ENCODE results near the gene LUZP1.

LUZP1 gene

DNA sequence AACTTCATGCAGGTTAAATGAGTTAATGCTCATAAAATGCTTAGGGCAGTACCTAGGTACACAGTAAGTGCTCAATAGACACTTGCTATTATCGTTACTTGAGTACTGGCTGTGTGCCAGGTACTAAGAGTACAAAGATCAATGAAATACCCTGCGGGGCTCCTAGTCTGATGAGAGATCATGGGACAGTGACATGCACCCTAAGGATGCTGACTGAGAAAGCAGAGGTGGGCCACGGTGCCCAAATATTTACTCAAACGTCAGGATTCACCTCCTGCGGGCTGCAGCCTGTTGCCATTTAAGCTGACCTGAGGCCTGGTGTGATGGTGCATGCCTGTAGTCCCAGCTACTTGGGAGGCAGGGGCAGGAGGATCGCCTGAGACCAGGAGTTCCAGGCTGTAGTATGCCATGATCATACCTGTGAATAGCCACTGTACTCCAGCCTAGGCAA is 19.8 kb upstream of the LUZP1 start:
- no peak for DNase-seq

DNA sequence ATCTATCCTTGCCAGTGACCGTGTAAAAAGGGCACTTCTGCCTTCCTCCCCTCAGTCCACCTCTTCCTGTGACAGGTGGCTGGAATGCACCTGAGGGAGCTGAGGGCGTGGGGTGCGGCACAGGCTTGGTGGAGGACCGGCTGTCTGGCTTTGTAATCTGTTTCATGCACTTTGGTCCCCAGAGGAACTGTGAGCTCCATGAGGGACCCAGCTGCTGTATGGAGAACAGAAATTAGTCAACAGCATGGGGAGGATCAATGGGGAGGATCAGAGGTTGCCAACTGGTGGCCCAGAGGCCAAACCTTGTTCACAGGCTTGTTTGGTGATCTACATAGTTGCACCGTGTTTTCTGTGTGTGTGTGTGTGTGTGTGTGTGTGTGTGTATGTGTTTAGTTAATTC is 19.0 kb upstream of the LUZP1 start:
- DNase-seq, result no peak

DNA sequence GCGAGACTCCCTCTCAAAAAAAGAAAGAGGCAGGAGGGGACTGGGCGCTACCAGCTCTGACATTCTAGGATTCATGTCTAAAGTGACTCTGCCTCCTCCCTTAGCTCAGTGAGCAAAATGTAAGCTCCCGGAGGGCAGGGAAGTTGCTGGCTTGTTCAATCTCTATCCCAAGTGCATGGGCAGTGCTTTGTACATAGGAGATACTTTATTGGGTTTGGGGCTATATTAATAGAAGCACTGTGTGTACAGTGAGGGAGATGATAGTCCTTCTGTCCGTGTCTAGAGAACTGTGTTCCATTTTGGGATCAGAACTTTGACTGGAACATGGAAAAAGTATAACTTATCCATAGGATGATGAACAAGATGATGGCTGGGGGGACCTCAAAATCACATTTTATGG is 16.7 kb upstream of the LUZP1 start:
- no peak for DNase-seq

DNA sequence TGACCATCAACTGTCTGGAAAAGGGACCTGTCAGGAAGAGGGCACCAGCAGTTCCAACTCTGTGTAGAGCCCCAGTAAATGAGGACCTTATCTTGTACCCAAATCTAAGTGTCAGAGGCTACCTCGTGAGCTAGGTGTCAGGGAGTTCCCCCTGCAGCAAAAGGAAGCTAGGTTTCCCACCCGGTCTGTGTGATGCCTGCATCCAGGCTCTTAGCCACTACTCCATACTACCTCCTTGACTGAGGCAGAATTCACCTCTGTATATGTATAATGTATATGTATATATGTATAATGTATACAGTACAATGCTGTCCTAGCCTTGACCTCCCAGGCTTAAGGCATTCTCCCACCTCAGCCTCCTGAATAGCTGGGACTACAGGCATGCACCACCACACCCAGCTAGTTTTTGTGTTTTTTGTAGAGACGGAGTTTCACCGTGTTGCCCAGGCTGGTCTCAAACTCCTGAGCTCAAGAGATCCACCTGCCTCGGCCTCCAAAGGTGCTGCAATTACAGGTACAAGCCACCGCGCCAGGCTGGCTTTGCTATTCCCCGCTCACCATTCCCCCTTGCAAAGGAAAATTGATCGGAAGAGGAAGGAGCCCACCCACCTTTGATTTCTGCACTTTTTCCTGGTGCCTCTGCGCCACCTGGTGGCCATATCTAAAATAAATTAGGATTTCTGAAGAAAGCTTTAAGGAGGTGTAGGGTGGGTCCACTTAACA is 15.7 kb upstream of the LUZP1 start:
- peak; percentile 58 for DNase-seq

DNA sequence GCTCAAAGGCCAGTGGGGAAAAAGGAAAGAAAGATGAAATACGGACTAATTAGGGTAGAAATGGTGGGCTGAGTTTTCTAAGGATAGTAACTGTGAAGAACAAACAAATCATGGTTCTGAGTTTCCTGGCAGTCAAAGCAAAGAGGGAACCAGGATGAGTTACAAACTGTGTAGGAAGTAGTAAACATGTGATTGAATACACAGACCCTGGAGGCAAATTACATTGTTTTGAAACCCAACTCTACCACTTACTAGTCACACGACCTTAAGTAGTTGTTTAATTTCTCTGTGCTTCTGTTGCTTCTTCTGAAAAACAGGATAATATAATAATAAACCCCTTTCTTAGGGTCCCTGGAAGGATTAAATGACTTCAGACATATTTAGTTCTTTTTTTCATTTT is 11.2 kb upstream of the LUZP1 start:
- DNase-seq, result no peak

DNA sequence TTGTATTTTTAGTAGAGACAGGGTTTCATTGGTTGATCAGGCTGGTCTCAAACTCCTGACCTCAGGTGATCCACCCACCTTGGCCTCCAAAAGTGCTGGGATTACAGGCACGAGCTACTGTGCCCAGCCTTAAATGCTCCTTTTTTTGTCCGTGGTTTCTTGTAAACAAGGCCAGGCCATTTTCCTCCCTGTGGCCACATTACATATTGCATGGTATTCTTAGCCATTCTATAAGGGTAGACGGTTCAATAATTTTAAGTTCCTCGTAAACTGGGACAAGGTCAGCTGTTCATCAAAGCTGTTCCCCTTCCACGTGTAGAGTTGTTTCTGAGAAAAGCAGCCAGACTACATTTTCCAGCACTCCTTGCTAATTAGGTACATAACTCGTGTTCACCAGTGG is 10.3 kb upstream of the LUZP1 start:
- DNase-seq, result no peak

DNA sequence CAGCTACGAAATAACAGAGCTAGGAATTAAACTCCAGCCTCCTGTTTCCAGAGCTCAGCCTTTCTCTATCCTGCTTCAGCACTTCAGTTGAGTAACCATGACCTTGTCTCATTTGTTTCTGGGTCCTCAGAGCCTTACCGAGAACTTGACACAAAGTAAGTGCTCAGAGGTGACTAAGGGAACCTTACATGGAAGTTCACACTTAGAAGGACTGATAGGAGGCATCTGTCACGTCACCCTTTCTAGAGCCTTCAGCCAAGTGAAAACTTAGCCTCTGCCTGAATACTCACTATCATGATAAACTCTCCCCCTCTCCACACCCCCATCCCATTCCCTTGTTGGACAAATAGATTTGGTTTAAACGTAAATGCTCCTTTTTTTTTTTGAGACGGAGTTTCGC is 9.8 kb upstream of the LUZP1 start:
- DNase-seq, result no peak

DNA sequence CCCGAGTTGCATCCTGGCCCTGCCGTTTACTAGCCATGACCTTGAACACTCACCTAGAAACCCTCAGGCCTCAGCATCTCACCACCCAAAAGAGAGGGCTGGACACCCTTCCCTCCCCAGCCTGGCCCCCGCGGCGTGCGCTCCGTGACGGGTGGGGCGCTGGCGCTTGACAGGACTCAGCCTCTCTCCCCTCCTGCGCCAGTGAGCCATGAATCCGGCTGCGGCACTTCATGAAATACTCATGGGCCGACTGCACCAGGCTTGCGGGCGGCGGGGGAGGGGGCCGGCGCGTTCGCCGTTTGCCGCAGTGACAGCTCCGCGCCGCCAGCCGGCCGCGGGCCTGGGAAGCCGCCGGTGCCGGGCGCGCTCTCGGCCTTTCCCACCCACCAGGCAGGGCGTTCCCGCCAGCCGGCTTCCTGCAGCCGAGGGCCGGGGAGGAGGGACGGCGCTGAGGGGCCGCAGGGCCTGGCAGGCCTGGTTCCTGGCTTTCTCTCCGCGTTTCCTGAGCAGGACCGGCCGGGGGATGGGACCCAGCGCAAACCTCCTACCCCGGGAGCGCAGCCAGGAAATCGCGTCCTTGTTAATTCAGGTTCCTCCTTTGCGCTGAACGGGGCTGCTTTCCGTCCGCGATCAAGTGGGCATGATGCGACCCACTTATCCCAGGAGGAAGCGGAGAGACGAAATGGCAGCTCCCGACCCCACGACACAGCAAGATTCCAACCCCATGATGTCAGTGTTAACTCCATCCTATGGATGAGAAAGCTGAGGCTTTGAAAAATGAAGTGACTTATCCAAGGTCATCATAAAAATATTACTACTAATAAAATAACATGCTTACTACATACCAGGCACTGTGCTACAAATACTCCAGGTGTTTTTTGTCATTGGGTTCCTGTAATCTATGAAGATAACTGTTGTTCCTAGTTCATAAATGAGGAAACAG is 9.1 kb upstream of the LUZP1 start:
- DNase-seq, result peak; percentile 72

DNA sequence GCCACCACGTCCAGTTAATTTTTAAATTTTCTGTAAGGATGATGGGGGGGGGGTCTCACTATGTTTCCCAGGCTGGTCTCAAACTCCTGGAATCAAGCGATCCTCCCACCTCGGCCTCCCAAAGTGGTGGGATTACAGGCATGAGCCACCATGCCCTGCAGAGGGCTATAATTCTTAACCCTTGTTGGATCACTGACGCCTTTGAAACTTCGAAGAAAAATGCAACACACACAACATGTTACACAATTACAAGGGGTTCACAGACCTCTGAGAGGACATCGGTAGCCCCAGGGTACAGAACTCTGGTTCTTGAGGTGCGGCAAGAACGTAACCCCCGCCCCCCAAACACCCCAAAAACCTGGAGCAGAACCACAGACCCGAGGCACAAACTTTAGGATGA is 8.4 kb upstream of the LUZP1 start:
- no peak for DNase-seq

DNA sequence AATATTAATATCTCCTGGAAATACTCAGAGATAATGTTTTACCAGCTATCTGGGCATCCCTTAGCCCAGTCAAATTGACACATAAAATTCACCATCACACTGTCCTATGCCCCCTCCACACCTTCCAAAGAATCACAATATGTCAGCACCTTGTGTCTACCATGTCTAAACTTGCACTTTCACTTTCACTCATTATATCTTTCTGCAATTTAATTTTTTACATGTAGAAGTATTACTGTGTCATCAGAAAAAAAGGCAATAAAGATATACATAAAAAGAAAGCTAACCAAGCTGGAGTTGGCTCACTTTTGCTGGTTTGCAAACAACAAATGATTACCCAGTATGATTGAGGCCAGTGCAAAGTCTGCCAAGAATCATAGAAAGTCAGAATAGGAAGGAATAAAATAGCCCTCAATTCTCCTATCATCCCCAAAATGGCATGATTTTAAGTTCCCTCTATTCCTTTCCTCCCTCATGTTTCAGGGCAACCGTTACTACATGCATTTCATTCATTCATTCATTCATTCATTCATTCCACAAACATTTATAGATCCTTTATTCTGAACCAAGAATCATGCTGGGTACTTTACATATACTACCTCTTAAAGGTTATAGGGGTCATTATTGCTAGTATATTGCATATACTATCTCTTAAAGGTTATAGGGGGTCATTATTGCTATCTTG is 5.9 kb upstream of the LUZP1 start:
- DNase-seq, result no peak

DNA sequence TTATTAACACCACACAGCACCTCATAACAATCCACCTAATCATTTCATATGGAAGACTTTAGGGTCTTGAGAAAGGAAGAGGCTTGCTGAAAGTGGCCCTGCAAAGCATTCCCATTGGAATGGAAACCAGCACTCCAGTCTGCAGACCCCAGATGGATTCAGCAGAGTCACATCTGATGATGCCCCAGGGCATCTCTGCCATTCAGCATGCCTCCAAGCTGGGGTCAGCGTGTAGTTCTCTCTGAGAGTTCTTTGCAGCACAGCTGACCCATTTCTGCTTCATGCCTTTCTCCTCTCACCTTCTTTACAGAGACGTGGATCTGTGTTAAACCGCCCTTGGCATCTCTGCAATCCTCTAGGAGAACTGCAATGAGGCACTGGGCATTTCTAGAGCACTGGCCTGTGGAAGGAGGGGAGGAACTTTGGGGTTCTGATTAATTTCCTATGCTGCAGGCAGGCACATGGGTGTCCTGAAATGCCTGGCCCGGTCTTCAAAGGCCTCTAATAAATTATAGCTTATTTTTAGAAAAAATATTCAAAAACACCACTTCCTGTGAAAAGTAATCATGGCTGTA is 2.6 kb upstream of the LUZP1 start:
- no peak for DNase-seq

DNA sequence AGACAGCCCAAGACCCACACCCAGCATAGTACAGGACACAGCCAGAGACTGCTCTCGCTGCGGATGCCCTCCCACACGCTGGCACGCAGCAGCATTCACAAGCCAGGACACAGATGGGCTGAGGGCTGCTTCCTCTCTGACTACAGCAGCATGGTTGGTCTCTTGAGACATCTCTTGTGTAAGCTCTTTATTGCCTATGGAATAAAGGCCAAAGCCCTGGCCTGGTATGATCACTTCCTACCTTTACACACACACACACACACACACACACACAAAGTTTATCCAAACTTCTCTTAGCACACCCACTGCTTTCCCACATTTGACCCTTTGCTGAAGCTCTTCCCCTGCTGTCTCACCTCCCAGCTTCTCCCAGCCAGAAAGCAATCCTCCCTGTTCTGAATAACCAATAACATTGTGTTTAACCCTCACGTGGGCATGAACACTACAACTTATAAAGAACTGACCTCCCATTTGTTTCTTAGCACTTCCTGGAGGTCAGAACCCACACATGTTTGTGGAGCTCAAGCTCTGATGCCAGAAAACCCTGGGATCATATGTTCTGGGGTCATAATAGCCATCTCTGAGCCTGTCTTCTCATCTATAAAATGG is 1.2 kb upstream of the LUZP1 start:
- DNase-seq, result peak; percentile 54

DNA sequence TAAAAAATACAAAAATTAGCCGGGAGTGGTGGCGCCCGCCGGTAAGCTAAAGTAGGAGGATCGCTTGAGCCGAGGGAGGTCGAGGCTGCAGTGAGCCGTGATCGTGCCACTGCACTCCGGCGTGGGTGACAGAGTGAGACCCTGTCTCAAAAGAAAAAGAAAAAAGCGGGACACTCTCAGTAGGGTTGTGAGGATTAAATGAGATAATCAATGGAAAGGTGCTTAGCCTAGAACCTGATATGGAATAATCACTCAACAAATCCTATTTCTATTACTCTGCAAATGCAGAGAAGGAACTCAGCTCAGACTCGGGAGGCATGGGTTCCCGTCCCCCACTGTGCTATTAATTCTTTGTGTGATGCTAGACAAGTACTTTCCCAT is 529 bp upstream of the LUZP1 start:
- DNase-seq, result no peak

DNA sequence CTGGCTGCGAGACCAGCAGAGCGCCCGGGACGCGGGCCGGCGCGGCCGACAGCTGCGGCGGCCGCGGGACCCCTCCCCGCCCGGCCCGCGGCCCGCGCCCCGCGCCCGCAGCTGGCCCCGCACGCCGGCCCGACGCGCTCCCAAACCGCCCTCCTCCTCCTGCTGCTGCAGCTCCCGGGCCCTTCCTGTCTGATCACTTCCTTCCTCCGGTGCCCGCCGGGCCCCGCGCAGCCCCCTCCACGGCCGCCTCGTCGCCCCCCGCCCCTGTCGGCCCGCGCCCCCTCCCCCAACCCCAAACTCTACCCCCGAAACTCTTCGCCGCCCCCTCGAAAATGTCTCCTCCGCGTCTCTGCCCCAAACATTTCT is 594 bp downstream of the LUZP1 start:
- DNase-seq, result no peak

DNA sequence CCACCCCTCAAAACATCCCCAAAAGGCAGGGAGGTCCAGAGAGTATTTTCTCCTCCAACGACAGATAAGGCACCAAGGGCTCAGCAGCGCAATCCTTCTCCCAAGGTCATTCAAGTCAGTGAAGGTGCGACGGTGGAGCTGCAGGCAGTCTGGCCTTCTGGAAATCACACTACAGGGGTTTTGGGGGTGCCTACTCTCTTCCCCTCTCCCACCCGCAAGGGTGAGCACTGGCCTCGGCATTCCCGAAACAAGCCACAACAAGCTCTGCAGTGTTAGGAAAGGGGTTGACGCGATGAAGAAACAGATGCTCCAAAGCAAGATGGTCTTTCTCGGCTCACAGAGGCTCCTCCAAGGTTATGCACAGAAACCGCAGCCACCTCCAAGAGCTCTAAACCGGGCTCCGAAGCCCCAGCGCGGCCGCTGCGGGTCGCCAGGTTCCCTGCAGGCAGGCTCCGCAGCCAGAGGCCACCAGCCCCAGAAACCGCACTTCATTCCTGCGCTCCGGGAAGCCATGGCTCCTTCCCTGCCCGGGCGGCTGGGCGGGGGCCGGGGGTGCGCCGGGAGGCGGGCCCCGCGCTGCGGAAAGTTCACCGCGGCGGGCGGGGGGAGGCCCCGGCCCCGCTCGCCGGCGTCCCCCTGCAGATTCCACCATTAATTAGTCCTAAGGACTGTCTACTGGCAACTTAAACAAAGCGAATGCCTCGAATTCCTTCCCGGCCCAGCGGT is 1.1 kb downstream of the LUZP1 start:
- DNase-seq, result no peak

DNA sequence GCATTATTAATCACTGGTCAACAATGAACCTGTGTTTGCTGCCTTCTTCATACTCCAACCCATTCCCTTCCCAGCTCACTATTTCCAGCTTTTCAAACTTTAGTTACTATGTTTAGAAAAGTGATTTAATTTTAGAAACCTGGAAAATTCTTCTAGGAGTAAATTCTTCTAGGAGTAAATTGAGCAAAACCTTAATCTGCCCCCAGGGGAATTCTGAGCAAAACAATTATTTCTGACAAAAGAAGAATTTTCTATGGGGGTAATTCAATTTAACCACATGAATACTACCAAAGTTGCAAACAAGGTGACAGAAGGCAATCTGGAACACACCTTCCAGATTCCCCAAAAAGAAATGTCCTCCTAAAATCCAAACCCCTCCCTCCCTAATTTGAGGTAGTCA is 1.8 kb downstream of the LUZP1 start:
- no peak for DNase-seq

DNA sequence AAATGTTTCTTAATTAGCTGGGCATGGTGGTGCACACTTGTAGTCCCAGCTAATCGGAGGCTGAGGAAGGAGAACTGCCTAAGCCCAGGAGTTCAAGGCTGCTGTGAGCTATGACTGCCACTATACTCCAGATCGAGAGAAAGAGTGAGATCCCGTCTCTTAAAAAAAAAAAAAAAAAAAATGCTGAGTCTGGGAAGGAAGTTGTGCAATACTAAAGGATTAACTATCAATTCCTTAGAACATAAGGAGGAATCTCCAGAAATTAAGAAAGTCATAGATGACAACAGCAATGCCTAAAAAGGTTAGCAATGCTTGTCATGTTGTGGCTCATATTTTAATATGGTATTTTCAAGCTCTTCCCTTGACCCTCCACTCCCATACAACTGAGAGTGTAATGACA is 5.3 kb downstream of the LUZP1 start:
- no peak for DNase-seq

DNA sequence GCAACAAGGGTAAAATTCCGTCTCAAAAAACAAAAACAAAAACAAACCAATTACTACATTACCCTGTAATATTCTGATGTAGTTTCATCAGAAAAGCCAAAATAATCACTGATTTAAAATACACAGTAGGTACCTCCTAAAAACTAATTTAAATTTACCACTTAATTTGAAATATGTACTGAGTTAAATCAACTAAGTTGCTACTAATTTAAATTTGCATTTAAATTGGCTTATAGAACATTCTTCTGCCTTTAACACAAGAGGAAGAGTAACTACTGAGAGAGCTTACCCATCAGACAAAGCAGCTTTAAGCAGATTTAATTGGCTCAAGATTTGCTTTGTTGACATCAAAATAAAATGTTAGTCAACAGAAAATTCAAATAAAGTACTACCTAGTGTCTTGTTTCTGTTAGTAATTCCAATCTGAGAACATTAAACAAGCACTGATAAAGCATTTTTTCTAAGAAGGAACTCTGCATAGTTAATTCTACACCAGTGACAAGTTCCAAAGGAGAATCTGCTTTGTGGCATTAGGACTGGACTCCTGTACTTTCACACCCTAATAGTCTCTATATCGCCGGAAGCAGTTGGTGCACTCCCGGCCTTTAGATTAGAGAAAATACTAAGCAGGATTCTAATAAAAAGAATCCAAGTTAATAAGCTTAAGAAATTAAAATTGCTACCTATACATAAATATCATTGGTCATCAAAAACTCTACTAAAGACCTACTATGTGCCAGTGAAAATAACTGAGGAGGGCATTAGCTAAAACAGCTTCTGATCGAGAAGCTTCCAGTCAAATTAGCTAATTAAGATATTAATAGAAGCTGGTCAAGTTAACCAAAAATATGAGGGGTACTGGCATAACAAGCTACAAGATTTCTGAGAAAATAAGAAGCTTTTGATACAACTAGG is 8.4 kb downstream of the LUZP1 start:
- DNase-seq, result no peak

DNA sequence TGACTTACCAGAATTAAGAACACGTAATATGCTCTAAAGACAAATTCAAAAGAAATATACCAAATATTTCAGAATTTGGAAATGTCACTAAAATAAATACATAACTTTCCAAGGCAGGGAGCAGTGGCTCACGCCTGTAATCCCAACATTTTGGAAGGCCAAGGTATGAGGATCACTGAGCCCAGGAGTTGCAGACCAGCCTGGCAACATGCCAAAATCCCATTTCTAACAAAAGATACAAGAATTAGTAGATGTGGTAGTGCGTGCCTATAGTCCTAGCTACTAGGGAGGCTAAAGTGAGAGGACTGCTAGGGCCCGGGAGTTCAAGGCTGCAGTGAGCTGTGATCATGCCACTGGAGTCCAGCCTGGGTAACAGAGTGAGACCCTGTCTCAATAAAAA is 11.7 kb downstream of the LUZP1 start:
- DNase-seq, result no peak

DNA sequence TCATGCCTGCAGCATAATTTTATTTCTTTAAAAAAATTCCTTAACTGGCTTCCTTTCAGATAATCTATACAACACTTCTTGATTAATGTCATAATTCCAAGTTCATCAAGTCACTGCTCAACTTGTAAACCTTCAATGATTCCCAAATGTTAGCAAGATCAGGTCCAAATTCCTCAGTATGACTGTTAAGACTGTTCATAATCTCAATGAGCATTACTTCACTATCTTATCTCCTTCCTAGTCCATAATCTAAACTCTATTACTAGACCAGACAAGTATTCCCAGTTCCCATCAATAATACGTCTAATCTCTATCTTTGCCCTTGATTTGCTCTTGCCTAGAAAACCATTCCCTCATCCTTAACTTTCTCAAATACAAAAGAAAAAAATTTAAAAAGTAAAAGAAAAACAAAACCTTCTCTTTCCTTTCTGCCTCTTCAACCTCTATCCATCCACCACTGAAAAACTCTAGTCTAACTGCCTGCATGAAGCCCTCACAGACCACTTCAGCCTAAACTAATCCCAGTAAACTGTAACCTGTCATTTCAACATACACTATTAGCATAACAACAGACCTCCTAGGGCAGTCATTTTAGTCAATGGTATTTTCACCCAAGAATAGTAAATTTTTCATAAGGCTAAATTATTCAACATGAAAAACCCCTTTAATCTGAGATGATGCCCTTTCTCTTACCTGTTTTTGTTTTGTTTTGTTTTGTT is 15.5 kb downstream of the LUZP1 start:
- no peak for DNase-seq

DNA sequence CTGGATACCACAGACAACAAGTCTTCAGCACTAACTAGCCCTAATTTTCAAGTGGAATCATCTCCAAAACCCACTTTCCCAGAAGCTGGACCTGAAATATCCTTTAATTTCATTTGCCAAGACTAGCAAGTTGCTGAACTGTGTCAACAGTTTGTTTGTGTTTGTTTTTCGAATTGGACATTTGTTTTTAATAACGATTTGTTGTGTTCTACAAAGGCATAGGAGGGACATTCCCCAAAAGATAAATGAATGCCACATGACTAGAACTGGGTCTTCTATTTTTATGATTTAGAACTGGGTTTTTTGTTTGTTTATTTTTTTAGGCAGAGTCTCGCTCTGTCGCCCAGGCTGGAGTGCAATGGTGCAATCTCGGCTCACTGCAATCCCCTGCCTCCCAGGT is 17.9 kb downstream of the LUZP1 start:
- no peak for DNase-seq
